GM21825 (cell line): ENCODE data around the gene RUSC1.
"Not testable (repeated sequence)": the region's sequence is repeated elsewhere in the genome, so short reads cannot be mapped to it uniquely, and the experiment has no call there.

Source experiments
- ATAC-seq: cut with Tn5 transposase; IDR thresholded peaks from one replicate; pipeline ENCODE4 v1.9.1; 2021; ENCODE audit warnings: mild to moderate bottlenecking, moderate library complexity; ENCODE audit not compliant: unreplicated experiment

Gene RUSC1

DNA sequence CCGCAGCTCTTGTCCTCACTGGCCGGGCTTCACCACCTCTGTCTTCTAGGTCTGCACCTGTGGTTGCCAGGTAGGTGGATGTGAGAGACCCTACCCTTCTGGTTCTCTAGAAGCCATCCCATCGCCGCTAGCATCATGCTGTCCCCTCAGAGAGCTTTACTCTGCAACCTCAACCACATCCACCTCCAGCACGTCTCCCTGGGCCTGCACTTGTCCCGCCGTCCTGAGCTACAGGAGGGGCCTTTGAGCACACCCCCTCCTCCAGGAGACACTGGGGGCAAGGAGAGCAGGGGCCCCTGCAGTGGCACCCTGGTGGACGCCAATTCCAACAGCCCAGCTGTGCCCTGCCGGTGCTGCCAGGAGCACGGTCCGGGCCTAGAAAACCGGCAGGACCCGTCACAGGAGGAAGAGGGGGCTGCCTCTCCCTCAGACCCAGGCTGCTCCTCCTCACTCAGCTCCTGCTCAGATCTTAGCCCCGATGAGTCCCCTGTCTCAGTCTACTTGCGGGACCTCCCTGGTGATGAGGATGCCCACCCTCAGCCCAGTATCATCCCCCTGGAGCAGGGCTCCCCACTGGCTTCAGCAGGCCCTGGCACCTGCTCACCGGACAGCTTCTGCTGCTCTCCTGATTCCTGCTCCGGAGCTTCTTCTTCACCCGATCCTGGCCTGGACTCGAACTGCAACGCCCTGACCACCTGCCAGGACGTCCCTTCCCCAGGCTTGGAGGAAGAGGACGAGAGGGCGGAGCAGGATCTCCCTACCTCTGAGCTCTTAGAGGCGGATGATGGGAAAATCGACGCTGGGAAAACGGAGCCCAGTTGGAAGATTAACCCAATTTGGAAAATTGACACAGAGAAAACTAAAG is 1.2 kb downstream of the RUSC1 start:
- ATAC-seq: no peak

GRCh38 chr1:155322571-155322952 is 1.9 kb downstream of the RUSC1 start:
- ATAC-seq: no peak

DNA sequence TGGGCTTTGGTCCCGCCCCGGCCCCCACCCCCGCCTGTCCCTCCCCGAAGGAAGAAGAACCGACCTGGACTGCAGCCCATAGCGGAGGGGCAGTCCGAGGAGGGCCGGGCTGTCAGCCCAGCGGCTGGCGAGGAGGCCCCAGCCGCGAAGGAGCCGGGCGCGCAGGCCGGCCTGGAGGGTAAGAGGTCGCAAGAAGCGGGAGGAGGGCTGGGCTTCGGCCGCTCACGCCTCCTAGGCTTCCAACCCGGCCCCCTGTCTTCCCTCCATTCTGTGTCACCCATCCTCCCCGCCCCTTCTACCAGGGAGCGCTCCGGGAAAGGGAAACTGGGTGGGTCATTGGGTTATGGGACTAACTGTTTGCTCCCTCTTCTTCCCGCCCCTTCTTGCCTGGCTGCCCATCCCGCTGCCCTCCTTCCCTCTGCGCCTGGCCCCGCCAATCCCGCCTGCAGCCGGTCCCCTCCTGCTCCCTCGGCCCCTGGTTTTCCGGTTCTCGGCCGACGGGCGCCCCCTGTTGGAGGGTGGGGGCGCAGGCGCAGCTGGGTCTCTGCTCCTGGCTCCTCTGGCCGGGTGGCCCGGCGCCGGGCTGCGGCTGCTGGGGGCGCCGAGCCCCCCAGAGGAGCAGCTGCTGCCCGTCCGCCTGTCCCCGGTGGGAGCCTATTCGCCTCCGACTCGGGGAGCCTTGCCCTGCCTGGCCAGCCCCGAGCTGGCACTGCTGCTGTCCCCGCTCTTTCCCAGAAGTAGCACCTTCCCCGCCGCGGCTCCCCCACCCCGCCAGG is 2.4 kb downstream of the RUSC1 start:
- ATAC-seq: peak; percentile 29

DNA sequence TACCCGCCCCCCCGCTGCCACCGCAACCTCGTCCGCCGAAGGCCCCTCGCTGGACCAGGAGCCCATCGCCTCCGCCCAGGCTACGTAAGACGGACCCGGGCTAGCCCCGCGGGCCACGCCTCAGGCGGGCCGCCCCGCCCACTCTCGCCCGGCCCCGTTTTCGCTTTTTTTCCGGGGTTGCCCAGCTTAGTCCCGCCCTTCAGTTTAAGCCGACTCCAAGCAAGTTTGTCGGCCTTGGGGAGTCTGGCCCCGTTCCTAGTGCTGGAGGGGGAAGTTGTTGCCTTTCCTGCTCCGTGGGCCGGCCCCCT is 3.0 kb downstream of the RUSC1 start:
- peak; percentile 32 for ATAC-seq

- peak; percentile 51 for ATAC-seq
These were observed 3.5 kb downstream of the RUSC1 start for GRCh38 chr1:155324037-155324716.

DNA sequence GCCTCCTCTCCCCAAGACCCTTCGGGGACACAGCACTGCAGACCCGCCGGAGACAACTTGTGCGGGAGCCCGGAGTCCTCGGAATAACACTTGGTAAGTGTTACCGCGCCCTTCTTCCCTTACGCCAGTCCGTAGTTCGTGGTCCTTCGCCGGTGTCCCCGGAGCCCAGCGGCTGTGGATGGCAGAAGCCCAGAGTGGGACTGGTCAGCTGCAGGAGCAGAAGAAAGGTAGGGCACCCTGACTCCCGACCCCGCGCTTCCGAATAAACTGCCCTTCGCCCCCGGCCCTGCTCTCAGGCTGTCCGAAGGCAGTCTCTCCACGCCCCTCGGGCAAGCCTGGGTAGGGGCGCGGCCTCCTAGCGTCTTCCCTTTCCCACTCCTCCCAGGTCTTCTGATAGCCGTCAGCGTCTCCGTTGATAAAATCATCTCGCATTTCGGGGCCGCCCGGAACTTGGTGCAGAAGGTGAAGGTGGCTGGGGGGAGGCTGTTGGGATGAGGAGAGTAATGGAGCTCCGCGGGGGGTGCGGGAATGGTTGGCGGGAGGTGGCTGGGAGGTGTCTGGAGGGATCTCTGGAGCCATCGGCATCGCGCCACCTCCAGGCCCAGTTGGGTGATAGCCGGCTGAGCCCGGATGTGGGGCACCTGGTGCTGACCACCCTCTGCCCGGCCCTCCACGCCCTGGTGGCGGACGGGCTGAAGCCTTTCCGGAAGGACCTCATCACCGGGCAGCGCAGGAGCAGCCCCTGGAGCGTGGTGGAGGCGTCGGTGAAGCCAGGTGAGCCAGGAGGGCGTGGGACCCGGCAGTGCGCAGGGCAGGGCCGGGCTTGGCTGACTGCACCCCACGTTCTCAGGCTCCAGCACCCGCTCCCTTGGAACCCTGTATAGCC is 4.3 kb downstream of the RUSC1 start:
- no peak for ATAC-seq

- ATAC-seq: no peak
These were observed 4.9 kb downstream of the RUSC1 start for GRCh38 chr1:155325603-155325893.

DNA sequence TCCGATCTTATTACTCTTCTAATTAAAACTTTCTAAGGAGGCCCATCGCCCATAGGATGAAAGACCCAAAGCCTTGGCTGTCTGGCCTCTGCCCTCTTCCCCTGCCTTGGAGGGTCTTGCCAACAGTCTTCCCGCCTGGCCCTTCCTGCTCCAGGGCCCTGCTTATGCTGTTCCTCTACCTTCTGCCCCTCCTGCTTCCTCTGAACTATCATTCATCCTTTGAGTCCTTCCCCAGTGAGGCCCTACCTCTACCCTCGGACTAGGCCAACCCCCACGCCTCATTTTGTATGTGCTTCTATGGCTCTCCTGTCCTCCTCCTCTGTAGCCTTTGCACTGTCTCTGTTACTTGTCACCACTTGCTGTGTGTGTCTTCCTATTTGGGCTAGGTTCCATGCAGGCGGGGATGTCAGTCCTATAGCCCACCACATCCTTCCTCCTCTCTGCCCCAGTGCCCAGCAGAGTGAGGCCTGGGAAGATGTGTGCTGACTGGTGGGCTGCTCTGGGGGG is 5.4 kb downstream of the RUSC1 start:
- no peak for ATAC-seq

GRCh38 chr1:155326631-155327037 is 5.9 kb downstream of the RUSC1 start:
- ATAC-seq: no peak

DNA sequence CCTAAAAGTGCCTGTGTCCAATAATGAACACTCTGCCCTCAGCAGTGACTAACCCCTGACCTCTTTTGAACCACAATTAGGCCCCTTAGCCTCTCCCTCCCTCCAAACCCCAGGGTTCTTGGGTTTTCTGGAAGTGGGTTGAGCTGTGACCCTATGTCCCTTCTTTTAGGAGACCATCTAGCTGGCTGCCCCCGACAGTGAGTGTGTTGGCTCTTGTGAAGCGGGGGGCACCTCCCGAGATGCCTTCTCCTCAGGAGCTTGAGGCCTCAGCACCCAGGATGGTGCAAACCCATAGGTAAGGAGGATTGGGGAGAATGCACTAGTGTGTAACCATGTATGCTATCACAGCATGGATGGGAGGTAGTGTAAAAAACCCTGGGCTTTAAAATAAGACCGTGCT is 7.3 kb downstream of the RUSC1 start:
- no peak for ATAC-seq

DNA sequence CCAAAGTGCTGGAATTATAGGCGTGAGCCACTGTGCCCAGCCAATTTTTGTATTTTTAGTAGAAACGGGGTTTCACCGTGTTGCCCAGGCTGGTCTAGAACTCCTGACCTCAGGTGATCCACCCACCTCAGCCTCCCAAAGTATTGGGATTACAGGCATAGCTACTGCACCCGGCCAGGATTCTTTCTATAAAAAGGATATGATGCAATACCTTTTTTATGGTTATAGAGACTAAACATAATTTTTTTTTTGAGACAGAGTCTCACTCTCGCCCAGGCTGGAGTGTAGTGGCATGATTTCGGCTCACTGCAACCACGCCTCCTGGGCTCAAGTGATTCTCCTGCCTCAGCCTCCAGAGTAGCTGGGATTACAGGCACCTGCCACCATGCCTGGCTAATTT is 8.2 kb downstream of the RUSC1 start:
- ATAC-seq: not testable (repeated sequence)

GRCh38 chr1:155329980-155330598 is 9.4 kb downstream of the RUSC1 start:
- ATAC-seq: no peak

DNA sequence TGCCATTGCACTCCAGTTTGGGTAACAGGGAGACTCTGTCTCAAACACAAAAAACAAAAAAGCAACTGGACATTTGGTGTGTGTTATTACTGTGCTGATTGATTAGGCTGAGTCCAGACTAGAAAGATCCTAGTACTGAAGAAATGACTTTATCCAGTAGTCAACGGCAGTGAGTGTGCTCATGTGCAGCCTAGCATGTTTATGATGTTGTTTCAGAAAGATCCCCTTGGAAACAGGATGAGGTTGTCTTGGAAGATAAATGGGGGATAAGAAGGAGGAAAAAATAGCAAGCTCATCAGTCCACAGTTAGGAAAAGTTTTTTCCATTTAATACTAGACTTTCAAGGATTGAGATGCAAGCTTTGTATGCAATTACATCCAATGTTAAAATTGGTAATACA is 14.3 kb downstream of the RUSC1 start:
- no peak for ATAC-seq

- no peak for ATAC-seq
These were observed 18.9 kb downstream of the RUSC1 start for GRCh38 chr1:155339515-155340097.

DNA sequence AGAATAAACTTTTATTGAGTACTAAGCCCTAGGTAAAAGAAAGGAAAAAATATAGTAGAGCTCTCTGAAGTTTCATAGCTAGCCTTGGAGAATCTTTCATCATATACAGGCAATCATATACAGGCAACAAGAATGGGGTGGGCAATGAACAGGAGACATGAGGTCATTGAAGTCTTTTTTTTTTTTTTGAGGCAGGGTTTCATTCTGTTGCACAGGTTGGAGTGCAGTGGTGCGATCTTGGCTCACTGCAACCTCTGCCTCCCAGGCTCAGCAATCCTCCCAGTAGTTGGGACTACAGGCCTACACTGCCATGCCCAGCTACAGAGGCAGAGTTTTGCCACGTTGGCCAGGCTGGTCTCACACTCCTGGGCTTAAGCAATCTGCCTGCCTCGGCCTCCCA is 22.1 kb downstream of the RUSC1 start:
- ATAC-seq: no peak

DNA sequence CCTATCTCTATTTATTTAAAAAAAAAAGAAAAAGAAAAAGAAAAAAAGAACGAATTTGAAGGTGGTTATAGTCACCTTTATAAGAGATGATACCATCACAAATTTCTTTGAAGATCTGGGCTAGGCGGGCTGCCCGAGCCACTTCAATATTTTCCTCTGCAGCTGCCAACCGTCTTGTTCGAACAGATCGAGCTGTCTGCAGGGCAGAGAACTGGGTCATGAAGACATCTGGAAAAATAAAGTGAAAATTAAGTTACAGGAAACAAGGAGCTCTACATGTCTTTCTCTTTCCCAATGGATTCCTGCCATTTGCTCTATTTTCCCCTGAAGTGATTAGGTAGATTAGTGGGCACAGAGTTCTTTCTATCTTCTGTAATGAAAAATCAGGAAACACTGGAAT is 31.9 kb downstream of the RUSC1 start:
- no peak for ATAC-seq

- no peak for ATAC-seq
These were observed 39.4 kb downstream of the RUSC1 start for GRCh38 chr1:155360051-155360450.

DNA sequence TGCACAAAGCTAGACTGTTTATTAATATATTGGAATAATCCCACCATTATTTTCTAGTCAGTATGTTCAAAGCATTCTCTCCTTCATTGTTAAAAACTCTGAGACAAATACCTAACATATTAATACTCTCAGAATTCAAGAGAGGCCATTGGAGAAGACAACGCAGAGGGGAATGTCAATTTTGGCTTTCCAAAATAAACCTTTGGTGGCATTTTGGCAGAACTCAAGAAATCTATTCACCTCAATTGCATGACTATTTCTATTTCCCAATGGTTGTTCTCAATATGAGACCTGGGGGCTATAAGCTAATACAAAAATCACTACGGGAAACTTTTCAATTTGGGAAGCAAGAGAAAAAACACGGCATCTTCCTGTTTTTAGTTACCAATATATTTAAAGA is 58.5 kb downstream of the RUSC1 start:
- no peak for ATAC-seq

DNA sequence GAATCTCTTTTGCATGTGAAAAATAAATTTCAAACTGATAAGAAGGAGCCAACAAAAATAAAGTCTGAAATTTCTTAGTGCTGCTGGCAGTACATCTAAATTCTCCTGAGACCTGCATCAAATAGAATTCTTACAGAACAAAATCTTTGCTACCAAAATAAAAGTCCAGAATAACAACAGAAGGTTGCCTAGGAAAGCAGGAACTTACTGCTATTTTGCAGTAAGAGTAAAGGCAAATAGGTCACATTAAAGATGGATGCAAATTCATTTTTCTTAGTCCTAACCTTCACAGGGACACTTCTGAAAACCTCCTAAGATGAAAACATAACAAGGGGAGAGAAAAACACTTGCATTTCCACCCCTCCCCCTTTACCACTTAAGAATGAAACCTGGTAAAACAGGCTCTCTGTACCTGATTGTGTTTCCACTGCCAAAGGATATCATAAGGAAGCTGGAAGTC is 59.0 kb downstream of the RUSC1 start:
- no peak for ATAC-seq
